Stimulated activated CD8-positive, alpha-beta memory T cell treated with anti-CD3 and anti-CD28 coated beads, Interleukin-7, amount 100 ng/mL, for 24 hours (primary cell): ENCODE results near the gene ELOVL3.
A peak's percentile ranks its signal among the peaks of the same experiment; 100 is the strongest.

Experiments
- DNase-seq: peaks from one replicate; pipeline ENCODE4 v3.0.0-alpha.2; 2020; ENCODE audit warnings: low read depth

ELOVL3 gene

GRCh38 chr10:102226542-102226870, 407 bp downstream of the ELOVL3 start:
- no peak for DNase-seq

GRCh38 chr10:102227050-102227449, 951 bp downstream of the ELOVL3 start:
- DNase-seq = no peak

GRCh38 chr10:102229810-102230263, 3.7 kb downstream of the ELOVL3 start:
- peak; percentile 71 for DNase-seq

GRCh38 chr10:102230264-102230860, 4.3 kb downstream of the ELOVL3 start:
- DNase-seq = no peak

GRCh38 chr10:102230861-102231356, 4.8 kb downstream of the ELOVL3 start:
- DNase-seq = no peak

- DNase-seq = peak; percentile 56
These were observed 5.5 kb downstream of the ELOVL3 start for GRCh38 chr10:102231357-102232318.

GRCh38 chr10:102233997-102234396, 7.9 kb downstream of the ELOVL3 start:
- no peak for DNase-seq

- no peak for DNase-seq
These were observed 8.9 kb downstream of the ELOVL3 start for GRCh38 chr10:102234888-102235597.

- no peak for DNase-seq
These were observed 9.5 kb downstream of the ELOVL3 start for GRCh38 chr10:102235598-102235920.

GRCh38 chr10:102236006-102236405, 9.9 kb downstream of the ELOVL3 start:
- DNase-seq = no peak

GRCh38 chr10:102237711-102238252, 11.7 kb downstream of the ELOVL3 start:
- no peak for DNase-seq

- DNase-seq = no peak
These were observed 14.4 kb downstream of the ELOVL3 start for GRCh38 chr10:102240467-102241031.

- no peak for DNase-seq
These were observed 14.9 kb downstream of the ELOVL3 start for GRCh38 chr10:102241032-102241443.

- peak; percentile 78 for DNase-seq
These were observed 15.5 kb downstream of the ELOVL3 start, which contains the start of gene PITX3 for GRCh38 chr10:102241444-102242117. PITX3 (minus strand) TSS chr10:102241512; CDS start chr10:102232080, 9,432 bp downstream.

- DNase-seq = no peak
These were observed 16.0 kb downstream of the ELOVL3 start for GRCh38 chr10:102242118-102242485.

- no peak for DNase-seq
These were observed 17.2 kb downstream of the ELOVL3 start for GRCh38 chr10:102243309-102243708.

- peak; percentile 68 for DNase-seq
These were observed 19.2 kb downstream of the ELOVL3 start, which contains the start of gene GBF1 for GRCh38 chr10:102245082-102245931. GBF1 (plus strand) TSS chr10:102245532; CDS start chr10:102258939, 13,407 bp downstream.

GRCh38 chr10:102245932-102246251, 19.8 kb downstream of the ELOVL3 start:
- DNase-seq = no peak

GRCh38 chr10:102246261-102246660, 20.2 kb downstream of the ELOVL3 start:
- DNase-seq = no peak

- no peak for DNase-seq
These were observed 21.6 kb downstream of the ELOVL3 start for GRCh38 chr10:102247734-102248133.
